Activated CD8-positive, alpha-beta T cell treated with anti-CD3 and anti-CD28 coated beads, Interleukin-2, amount 10 ng/mL, durations not matched to agents 7 days and 5 days (primary cell): Measurements from ENCODE around the gene ZFAND2B. TPM values are rescaled to one million over a fixed set of nuclear protein-coding genes. Genes with fewer than 3 reads are reported as not detected.

ENCODE experiments used
- ATAC-seq: fragments of 150-1000 bp; cut with Tn5 transposase; one replicate; pipeline ENCODE4 v1.10.0; 2021; ENCODE audit warnings: moderate library complexity
- CTCF ChIA-PET: fragments of 350-600 bp; sonication (Branson Sonifier 250); formaldehyde crosslinking; loops from one replicate; lab custom pipeline; 2021; ENCODE audit warnings: antibody characterized with exemption; lab: Charles Lee
- POLR2A ChIA-PET: fragments of 350-600 bp; sonication (Branson Sonifier 250); formaldehyde crosslinking; loops from one replicate; lab custom pipeline; 2021; ENCODE audit warnings: antibody characterized with exemption; lab: Charles Lee
- DNase-seq: peaks from one replicate; pipeline ENCODE4 v3.0.0-alpha.2; 2020
- H3K27ac Mint-ChIP-seq: one replicate; pipeline ENCODE4 v1.8.0; 2021; ENCODE audit warnings: mild to moderate bottlenecking, mixed read lengths
- H3K27me3 Mint-ChIP-seq: one replicate; pipeline ENCODE4 v1.8.0; 2021; ENCODE audit warnings: low read depth, mixed read lengths
- H3K36me3 Mint-ChIP-seq: one replicate; pipeline ENCODE4 v1.8.0; 2021; ENCODE audit warnings: low read depth, mixed read lengths
- H3K4me1 Mint-ChIP-seq: one replicate; pipeline ENCODE4 v1.8.0; 2021; ENCODE audit warnings: low read depth, mixed read lengths
- H3K4me3 Mint-ChIP-seq: one replicate; pipeline ENCODE4 v1.8.0; 2021; ENCODE audit warnings: mild to moderate bottlenecking, mixed read lengths
- H3K9me3 Mint-ChIP-seq: one replicate; pipeline ENCODE4 v1.8.0; 2022; ENCODE audit warnings: mixed read lengths; ENCODE audit not compliant: insufficient read depth
- total RNA-seq, 2 experiments: library from RNA; stranded (reverse); gene quantifications; one replicate each; pipeline ENCODE4 v1.2.3, GENCODE V29; 2021

ZFAND2B gene, protein sequence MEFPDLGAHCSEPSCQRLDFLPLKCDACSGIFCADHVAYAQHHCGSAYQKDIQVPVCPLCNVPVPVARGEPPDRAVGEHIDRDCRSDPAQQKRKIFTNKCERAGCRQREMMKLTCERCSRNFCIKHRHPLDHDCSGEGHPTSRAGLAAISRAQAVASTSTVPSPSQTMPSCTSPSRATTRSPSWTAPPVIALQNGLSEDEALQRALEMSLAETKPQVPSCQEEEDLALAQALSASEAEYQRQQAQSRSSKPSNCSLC
- total RNA-seq: 10 to 100 TPM; 57.0 to 59.5 TPM

DNA sequence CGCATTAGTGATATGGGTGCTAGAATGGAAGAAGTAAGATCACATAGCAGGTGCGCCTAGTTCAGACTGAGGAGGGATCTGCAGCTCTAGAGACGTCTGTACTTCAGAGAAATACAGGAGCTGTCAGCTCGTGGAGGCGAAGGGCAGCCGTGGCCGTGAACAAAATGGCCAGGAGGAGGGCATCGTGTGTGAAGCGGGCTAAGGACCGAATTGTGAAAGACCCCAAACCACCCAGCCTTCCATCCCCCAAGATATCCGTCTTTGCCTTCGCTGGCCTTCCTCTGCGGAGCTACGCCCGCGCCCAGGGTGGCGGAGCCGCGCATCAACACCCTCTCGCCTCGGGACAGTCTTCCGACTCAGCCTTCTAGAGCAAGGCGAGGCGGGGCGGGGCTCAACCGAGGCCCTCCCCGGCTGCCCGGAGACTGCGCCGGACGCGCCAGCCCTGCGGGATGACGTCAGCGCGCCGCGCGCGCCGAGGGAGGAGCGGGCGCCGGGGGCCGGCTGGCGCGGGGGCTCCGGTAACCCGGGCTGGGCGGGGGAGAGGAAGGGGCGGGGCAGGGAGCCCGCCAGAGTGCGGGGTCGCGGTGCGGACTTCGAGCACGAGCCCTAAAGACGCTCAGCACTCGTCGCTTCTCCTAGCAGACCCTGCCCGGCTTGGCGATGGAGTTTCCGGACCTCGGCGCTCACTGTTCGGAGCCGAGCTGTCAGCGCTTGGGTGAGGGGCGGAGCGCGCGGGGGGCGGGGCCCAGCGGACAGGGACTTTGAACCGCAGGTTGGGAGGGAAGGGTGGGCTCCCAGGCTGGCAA, at the start of gene ZFAND2B:
ZFAND2B (plus strand) TSS at position 455 of the 806 bp plus-strand sequence; CDS start at position 661, 206 bp downstream.
- peaks cover 57% of the 10 kb centered on the region for H3K4me1 Mint-ChIP-seq
- no peaks in the 10 kb centered on the region for H3K27me3 Mint-ChIP-seq
- H3K36me3 Mint-ChIP-seq: peaks cover 49% of the 10 kb centered on the region
- DNase-seq (peak; percentile 95), ATAC-seq (peak; percentile 98)
- H3K4me3 Mint-ChIP-seq: peak within 1 kb of the TSS; percentile 86
- ChIA-PET CTCF (interaction anchor here (0.8 to 4.6 kb wide), 17 partner anchors 10 to 330 kb away, joined by 3 to 49 read pairs (median 4); partner anchors contain the start of genes CNPPD1, DNAJB2, NHEJ1 and SLC23A3), POLR2A (interaction anchor here (0.6 to 5.3 kb wide), 19 partner anchors 9 to 76 kb away, joined by 3 to 49 read pairs (median 6); partner anchors contain the start of genes ABCB6, ANKZF1, ATG9A and CNPPD1)
- H3K9me3 Mint-ChIP-seq: peaks cover 5% of the 10 kb centered on the region
- peak within 1 kb of the TSS; percentile 96 for H3K27ac Mint-ChIP-seq

DNA sequence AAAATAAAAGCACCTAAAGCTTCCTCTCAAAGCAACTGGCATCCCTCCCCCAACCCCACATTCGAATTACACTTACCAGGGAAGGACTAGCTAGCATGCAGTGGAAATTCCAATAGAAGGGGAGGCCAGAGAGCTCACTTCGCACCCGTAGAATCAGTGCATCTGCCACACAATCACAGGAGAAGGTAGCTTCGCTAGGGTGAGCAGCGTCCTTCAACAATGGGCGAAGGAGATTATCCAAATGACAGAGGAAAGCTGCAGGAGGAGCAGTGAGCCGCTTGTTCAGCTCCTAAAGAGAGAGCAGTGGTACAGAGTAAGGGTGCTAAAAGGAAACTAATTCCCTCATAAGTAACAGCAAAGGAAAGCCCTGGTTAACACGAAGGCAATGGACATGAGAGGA, 49.2 kb upstream of the ZFAND2B start:
- no peaks in the 10 kb centered on the region for H3K27me3 Mint-ChIP-seq
- peaks cover 20% of the 10 kb centered on the region for H3K4me1 Mint-ChIP-seq
- ChIA-PET CTCF (interaction anchor here (0.7 to 6.3 kb wide), 13 partner anchors 13 to 177 kb away, joined by 3 to 93 read pairs (median 5); partner anchors contain the start of gene SLC23A3), POLR2A (interaction anchor here (0.7 to 1.2 kb wide), 2 partner anchors 17 to 175 kb away, joined by 3 read pairs; partner anchors contain the start of gene RESP18)
- no peak for ATAC-seq
- H3K36me3 Mint-ChIP-seq: peaks cover 14% of the 10 kb centered on the region
- no peaks in the 10 kb centered on the region for H3K9me3 Mint-ChIP-seq
- no peak overlapping the region for H3K4me3 Mint-ChIP-seq
- no peak overlapping the region for H3K27ac Mint-ChIP-seq
- DNase-seq: no peak

- DNase-seq (no peak), ATAC-seq (no peak)
- no peaks in the 10 kb centered on the region for H3K27me3 Mint-ChIP-seq
- H3K9me3 Mint-ChIP-seq: no peaks in the 10 kb centered on the region
- no peak overlapping the region for H3K27ac Mint-ChIP-seq
- H3K4me1 Mint-ChIP-seq: peaks cover 20% of the 10 kb centered on the region
- H3K4me3 Mint-ChIP-seq: no peak overlapping the region
- peaks cover 14% of the 10 kb centered on the region for H3K36me3 Mint-ChIP-seq
- ChIA-PET POLR2A (interaction anchor here (1.2 kb wide), 1 partner anchor 17 kb away, joined by 3 read pairs; no protein-coding TSS in a partner anchor), CTCF (interaction anchor here (1.0 to 6.3 kb wide), 16 partner anchors 13 to 178 kb away, joined by 3 to 93 read pairs (median 12); partner anchors contain the start of genes ABCB6, CNPPD1 and SLC23A3)
Observed at GRCh38 chr2:219158025-219158424, 48.6 kb upstream of the ZFAND2B start.

DNA sequence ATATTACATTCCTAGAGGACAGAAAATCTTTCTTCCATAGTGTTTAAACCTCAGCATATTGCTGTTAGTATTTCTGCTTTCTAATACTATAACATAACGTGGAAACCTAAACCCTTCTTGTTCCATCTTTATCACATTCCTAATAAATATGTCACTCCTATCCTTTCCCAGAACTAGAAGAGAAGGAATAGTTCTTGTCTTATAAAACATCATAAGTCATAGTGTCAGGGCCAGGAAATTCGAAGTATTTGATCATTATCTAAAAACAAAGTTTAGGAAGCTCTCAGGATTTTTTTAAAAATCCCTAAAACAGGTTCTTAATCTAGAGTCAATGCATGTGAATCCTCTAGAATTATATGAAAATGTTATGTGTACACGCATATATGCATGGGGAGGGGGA, 48.0 kb upstream of the ZFAND2B start:
- peaks cover 20% of the 10 kb centered on the region for H3K4me1 Mint-ChIP-seq
- POLR2A ChIA-PET: no interaction called here
- H3K4me3 Mint-ChIP-seq: no peak overlapping the region
- no peak overlapping the region for H3K27ac Mint-ChIP-seq
- CTCF ChIA-PET: interaction anchor here (0.7 to 6.3 kb wide), 30 partner anchors 10 to 277 kb away, joined by 3 to 93 read pairs (median 8); partner anchors contain the start of genes ABCB6, CNPPD1, SLC23A3 and TUBA4B
- DNase-seq: no peak
- H3K9me3 Mint-ChIP-seq: no peaks in the 10 kb centered on the region
- ATAC-seq: no peak
- H3K27me3 Mint-ChIP-seq: no peaks in the 10 kb centered on the region
- H3K36me3 Mint-ChIP-seq: peaks cover 11% of the 10 kb centered on the region

- CTCF ChIA-PET: interaction anchor here (0.8 to 6.3 kb wide), 44 partner anchors 9 to 370 kb away, joined by 3 to 93 read pairs (median 4); partner anchors contain the start of genes ABCB6, ANKZF1, ATG9A and CNPPD1
- peaks cover 8% of the 10 kb centered on the region for H3K36me3 Mint-ChIP-seq
- POLR2A ChIA-PET: interaction anchor here (0.6 to 1.2 kb wide), 6 partner anchors 16 to 363 kb away, joined by 3 to 5 read pairs (median 3); partner anchors contain the start of genes GLB1L, STK16 and ZFAND2B
- no peaks in the 10 kb centered on the region for H3K27me3 Mint-ChIP-seq
- peaks cover 20% of the 10 kb centered on the region for H3K4me1 Mint-ChIP-seq
- DNase-seq (no peak), ATAC-seq (no peak)
- no peaks in the 10 kb centered on the region for H3K9me3 Mint-ChIP-seq
- H3K27ac Mint-ChIP-seq: peak overlapping the region; percentile 95
- H3K4me3 Mint-ChIP-seq: peak overlapping the region; percentile 88
Observed at GRCh38 chr2:219159771-219160185, 46.8 kb upstream of the ZFAND2B start.

GRCh38 chr2:219160186-219161017, 46.2 kb upstream of the ZFAND2B start, which contains the start of gene NHEJ1:
NHEJ1 (minus strand) TSS chr2:219160815; CDS start chr2:219158362, 2,453 bp downstream.
- ChIA-PET POLR2A (interaction anchor here (0.6 to 1.2 kb wide), 5 partner anchors 15 to 89 kb away, joined by 3 to 5 read pairs (median 3); partner anchors contain the start of genes GLB1L and STK16), CTCF (interaction anchor here (0.6 to 6.3 kb wide), 35 partner anchors 8 to 370 kb away, joined by 3 to 93 read pairs (median 7); partner anchors contain the start of genes ABCB6, ANKZF1, ATG9A and CNPPD1)
- ATAC-seq: peak; percentile 89
- DNase-seq: peak; percentile 94
- H3K36me3 Mint-ChIP-seq: peaks cover 8% of the 10 kb centered on the region
- H3K4me1 Mint-ChIP-seq: peaks cover 20% of the 10 kb centered on the region
- H3K9me3 Mint-ChIP-seq: no peaks in the 10 kb centered on the region
- no peaks in the 10 kb centered on the region for H3K27me3 Mint-ChIP-seq
- peak within 1 kb of the TSS; percentile 88 for H3K4me3 Mint-ChIP-seq
- peak within 1 kb of the TSS; percentile 95 for H3K27ac Mint-ChIP-seq

- ChIA-PET CTCF (interaction anchor here (2.7 to 6.3 kb wide), 4 partner anchors 21 to 133 kb away, joined by 9 to 93 read pairs (median 20); partner anchors contain the start of genes ABCB6, GLB1L and STK16), POLR2A (no interaction called here)
- H3K4me3 Mint-ChIP-seq: peak overlapping the region; percentile 88
- H3K27me3 Mint-ChIP-seq: no peaks in the 10 kb centered on the region
- H3K9me3 Mint-ChIP-seq: no peaks in the 10 kb centered on the region
- peaks cover 8% of the 10 kb centered on the region for H3K36me3 Mint-ChIP-seq
- no peak for DNase-seq
- H3K27ac Mint-ChIP-seq: peak overlapping the region; percentile 95
- no peak for ATAC-seq
- peaks cover 20% of the 10 kb centered on the region for H3K4me1 Mint-ChIP-seq
Observed at GRCh38 chr2:219161097-219161496, 45.5 kb upstream of the ZFAND2B start.

DNA sequence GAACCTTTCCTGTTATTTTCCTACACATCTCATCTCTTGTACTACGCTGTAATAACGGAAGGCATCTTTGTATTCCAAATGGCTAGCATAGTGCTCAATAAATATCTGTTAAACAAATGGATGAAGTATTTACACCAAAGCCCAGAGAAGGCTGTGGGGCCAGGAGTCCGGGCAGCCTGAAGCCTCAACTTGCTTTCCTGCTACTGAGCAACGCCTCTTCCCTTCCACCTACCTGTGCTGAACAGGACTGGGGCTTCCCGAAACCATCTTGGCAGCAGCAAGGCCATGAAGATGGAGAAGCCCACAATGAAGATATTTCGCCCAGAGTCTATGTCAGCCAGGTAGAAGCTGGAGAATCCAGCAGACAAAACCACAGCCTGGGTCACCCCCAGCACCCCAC, 43.4 kb upstream of the ZFAND2B start:
- peaks cover 20% of the 10 kb centered on the region for H3K4me1 Mint-ChIP-seq
- no peak overlapping the region for H3K4me3 Mint-ChIP-seq
- peaks cover 4% of the 10 kb centered on the region for H3K36me3 Mint-ChIP-seq
- no peaks in the 10 kb centered on the region for H3K27me3 Mint-ChIP-seq
- CTCF ChIA-PET: interaction anchor here (1.0 to 1.9 kb wide), 5 partner anchors 8 to 133 kb away, joined by 3 to 4 read pairs (median 4); no protein-coding TSS in a partner anchor
- ATAC-seq: no peak
- H3K27ac Mint-ChIP-seq: no peak overlapping the region
- POLR2A ChIA-PET: no interaction called here
- no peak for DNase-seq
- no peaks in the 10 kb centered on the region for H3K9me3 Mint-ChIP-seq

DNA sequence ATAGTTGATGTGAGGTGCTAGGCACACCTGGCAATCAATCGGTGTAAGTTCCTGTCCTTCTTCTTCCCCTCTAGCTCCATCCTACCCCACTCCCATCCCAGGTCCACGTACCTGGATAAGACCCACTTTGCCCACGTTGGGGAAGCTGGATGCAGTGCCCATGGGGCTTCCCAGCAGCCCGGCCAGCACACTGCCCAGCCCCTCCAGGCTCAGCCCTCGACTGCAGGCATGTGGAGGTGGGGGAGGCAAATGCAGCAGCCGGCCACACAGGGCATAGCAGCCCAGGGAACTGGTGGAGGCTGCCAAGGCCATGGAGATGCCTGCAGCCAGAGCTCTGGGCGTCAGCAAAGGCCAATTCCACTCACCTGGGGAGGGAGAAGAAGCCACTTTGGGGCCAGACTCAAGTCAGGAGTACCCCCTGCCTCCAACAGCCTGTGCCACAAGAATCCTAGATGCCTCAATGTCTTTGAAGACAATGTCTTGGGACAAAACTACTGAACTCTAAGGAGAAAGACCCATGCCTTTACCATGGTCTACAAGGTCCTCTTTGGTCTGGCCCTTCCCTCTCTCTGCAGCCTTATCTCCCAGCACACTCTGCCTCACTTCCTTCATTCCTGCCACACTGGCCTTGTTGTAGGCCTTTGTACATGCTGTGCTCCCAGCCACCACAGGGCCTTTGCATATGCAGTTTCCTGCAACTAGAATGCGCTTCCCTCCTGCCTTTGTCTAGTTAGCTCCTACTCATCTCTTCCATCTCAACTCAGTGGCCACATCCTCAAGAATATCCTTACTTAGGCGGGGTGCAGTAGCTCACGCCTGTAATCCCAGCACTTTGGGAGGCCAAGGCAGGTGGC, 41.3 kb upstream of the ZFAND2B start:
- ChIA-PET POLR2A (interaction anchor here (3.7 kb wide), 1 partner anchor 11 kb away, joined by 25 read pairs; the partner anchor contains the start of gene CNPPD1), CTCF (interaction anchor here (1.4 to 2.1 kb wide), 2 partner anchors 10 to 129 kb away, joined by 3 to 8 read pairs; no protein-coding TSS in a partner anchor)
- no peak for DNase-seq
- H3K27ac Mint-ChIP-seq: no peak overlapping the region
- H3K4me3 Mint-ChIP-seq: no peak overlapping the region
- no peaks in the 10 kb centered on the region for H3K9me3 Mint-ChIP-seq
- H3K27me3 Mint-ChIP-seq: no peaks in the 10 kb centered on the region
- no peak for ATAC-seq
- H3K4me1 Mint-ChIP-seq: peaks cover 8% of the 10 kb centered on the region
- peaks cover 4% of the 10 kb centered on the region for H3K36me3 Mint-ChIP-seq
